ENCODE results near the gene DGCR2.

DNA sequence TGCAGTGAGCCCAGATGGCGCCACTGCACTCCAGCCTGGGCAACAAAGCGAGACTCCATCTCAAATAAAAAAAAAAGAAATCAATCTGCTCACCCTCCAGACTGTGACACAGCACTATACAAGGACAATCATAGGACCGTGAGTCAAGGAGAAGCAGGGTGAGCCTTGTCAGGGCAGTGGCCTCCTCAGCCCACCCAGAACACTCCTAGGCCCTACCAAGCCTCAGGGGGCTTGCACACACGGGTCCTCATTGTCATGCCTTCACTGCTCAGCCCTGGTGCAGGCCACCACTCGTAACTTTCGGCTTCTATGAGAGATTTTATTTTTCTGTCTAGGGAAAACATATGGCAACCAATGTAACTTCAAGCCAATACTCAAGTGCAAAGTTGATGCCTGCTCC is 35.8 kb downstream of the DGCR2 start:
- TF ChIP-seq CTCF (IDR thresholded peaks at IDR 0.05; ENCODE audit: insufficient read depth, low read length, poor library complexity, severe bottlenecking) = no peak
- no peak for TF ChIP-seq EZH2phosphoT487 (conservative IDR thresholded peaks at IDR 0.05; ENCODE audit: low read length)
